Pancreas (tissue), 10 donors: Measurements from ENCODE around the gene LHPP. TPM values are rescaled to one million over a fixed set of nuclear protein-coding genes. Genes with fewer than 3 reads are reported as not detected.

Experiments
- ATAC-seq, 4 donors: fragments of 200-7000 bp; cut with Tn5 transposase; one replicate each; pipeline versions ENCODE4 v1.8.0 to v1.9.1; 2020; ENCODE audit warnings: mild to moderate bottlenecking in 4 of 4, moderate library complexity in 4 of 4
- DNase-seq, 6 donors: peaks; one replicate each; pipeline ENCODE4 v3.0.0-alpha.2; 2020
- FAIRE-seq: peaks from 2 replicates; lab custom pipeline; 2012; peaks lifted over from hg19 to GRCh38; lab: Jason Lieb, UNC
- H3K27ac ChIP-seq, 4 donors: fragments of 200-600 bp; sonication (generic); 1 replicate in 3 of 4; 2 replicates in 1 of 4; pipeline versions ENCODE4 v1.5.0 to v1.8.0; 2020
- H3K27me3 ChIP-seq, 4 donors: fragments of 200-600 bp; one replicate each; pipeline ENCODE4 v1.8.0; 2021
- H3K36me3 ChIP-seq, 3 donors: fragments of 200-600 bp; sonication (generic) in 1 of 3; one replicate each; pipeline versions ENCODE4 v1.5.0 to v1.8.0; 2020 to 2021
- H3K4me1 ChIP-seq, 3 donors: fragments of 200-600 bp; one replicate each; pipeline ENCODE4 v1.8.0; 2021
- H3K4me3 ChIP-seq, 4 donors: fragments of 200-600 bp; sonication (generic) in 2 of 4; one replicate each; pipeline versions ENCODE4 v1.5.0 to v1.8.0; 2020 to 2021
- H3K9me3 ChIP-seq, 4 donors: fragments of 200-600 bp; one replicate each; pipeline ENCODE4 v1.8.0; 2021
- CTCF ChIP-seq, 4 donors: fragments of 200-600 bp; sonication (generic) in 3 of 4; IDR thresholded peaks; one replicate each; pipeline versions ENCODE4 v1.5.0 to v1.8.0; 2021; ENCODE audit warnings: antibody characterized with exemption in 4 of 4
- WGBS, 2 donors: extraction: QIAGEN DNeasy Blood & Tissue Kit; methylation state at CpG; one replicate each; pipeline ENCODE4 v1.1.7; 2013; 5-methylcytosine and 5-hydroxymethylcytosine counted together
- intact Hi-C, 3 donors: fragments of 100-400 bp; cut with DNase I; formaldehyde crosslinking; loops; one replicate each; pipeline versions ENCODE4 v1.11.1 to v1.14.2; 2022
- polyA plus RNA-seq, 2 donors: library from polyadenylated mRNA; stranded (reverse); fragments of 200-250 nt; gene quantifications; one replicate each; pipeline ENCODE4 v1.2.3, GENCODE V29; 2013
- total RNA-seq, 6 donors: library from RNA; stranded (reverse); fragmentation: NEBNext Ultra II Directional in 4 of 6; extraction: Animal tissue kit (Norgen Biotek cat#: 25700) in 4 of 6; gene quantifications; one replicate each; pipeline versions ENCODE4 v1.2.1 to v1.2.4, GENCODE V29; 2021 to 2023
- donor health status: healthy with polysubstance abuse.
- donor health status: DM: no; HTN: no; CAD: no; lungs with moderate emphysema.
- donor health status: DM: no; HTN: no; CAD: no.
- donor health status: control.
- donor health status: control.
- donor health status: Bipolar disorder and iron deficiency.
- donor health status: DM: yes; HTN: yes; CAD: no.
- donor health status: DM: no; HTN: no; CAD: no.
- donor health status: DM: no; HTN: no; CAD: no.
- donor health status: DM: yes; HTN: yes; CAD: no.

Gene LHPP
- total and polyA plus RNA-seq, 8 donors = 5.3 to 10.8 (median 7.8) TPM

- intact Hi-C loops = no loop called here
- no peaks in the 10 kb centered on the region for H3K9me3 ChIP-seq
- FAIRE-seq (no peak), DNase-seq (peak in 1 of 6 donors; percentile 30), ATAC-seq (no peak)
- no peaks in the 10 kb centered on the region for H3K36me3 ChIP-seq
- WGBS, 2 donors = 78 to 81% methylated on average over 5 of the region's 5 CpGs
- TF ChIP-seq CTCF (IDR thresholded peaks at IDR 0.05) = no peak
- no peak overlapping the region for H3K4me3 ChIP-seq
- peaks cover 0 to 3% (median 0%) of the 10 kb centered on the region in 3 donors for H3K4me1 ChIP-seq
- H3K27ac ChIP-seq = no peak overlapping the region
- H3K27me3 ChIP-seq = no peaks in the 10 kb centered on the region
Measured at GRCh38 chr10:124561206-124561605, 99.6 kb downstream of the LHPP start.

GRCh38 chr10:124562425-124563060 lies 100.9 kb downstream of the LHPP start:
- no peak overlapping the region for H3K4me3 ChIP-seq
- no peak for ATAC-seq
- intact Hi-C loops = no loop called here
- no peak for DNase-seq
- no peak for TF ChIP-seq CTCF (IDR thresholded peaks at IDR 0.05)
- no peaks in the 10 kb centered on the region for H3K27me3 ChIP-seq
- 89 to 96% methylated on average over 7 of the region's 7 CpGs for WGBS, 2 donors
- H3K9me3 ChIP-seq = no peaks in the 10 kb centered on the region
- no peak overlapping the region for H3K27ac ChIP-seq
- no peak for FAIRE-seq
- no peaks in the 10 kb centered on the region for H3K36me3 ChIP-seq
- H3K4me1 ChIP-seq = peaks cover 0 to 3% (median 0%) of the 10 kb centered on the region in 3 donors

GRCh38 chr10:124563320-124564040 lies 101.9 kb downstream of the LHPP start:
- no peaks in the 10 kb centered on the region for H3K36me3 ChIP-seq
- WGBS, 2 donors = 92 to 95% methylated on average over 7 of the region's 7 CpGs
- H3K4me3 ChIP-seq = no peak overlapping the region
- H3K4me1 ChIP-seq = peaks cover 0 to 3% (median 0%) of the 10 kb centered on the region in 3 donors
- no peak overlapping the region for H3K27ac ChIP-seq
- no peak for TF ChIP-seq CTCF (IDR thresholded peaks at IDR 0.05)
- intact Hi-C loops = no loop called here
- ATAC-seq = no peak
- H3K9me3 ChIP-seq = no peaks in the 10 kb centered on the region
- no peaks in the 10 kb centered on the region for H3K27me3 ChIP-seq
- no peak for DNase-seq
- no peak for FAIRE-seq

GRCh38 chr10:124564881-124565280 lies 103.3 kb downstream of the LHPP start:
- ATAC-seq = no peak
- H3K36me3 ChIP-seq = no peaks in the 10 kb centered on the region
- H3K27me3 ChIP-seq = no peaks in the 10 kb centered on the region
- no peak overlapping the region for H3K27ac ChIP-seq
- no peak for FAIRE-seq
- no peak for TF ChIP-seq CTCF (IDR thresholded peaks at IDR 0.05)
- WGBS, 2 donors = 77 to 82% methylated on average over 9 of the region's 9 CpGs
- peaks cover 0 to 3% (median 0%) of the 10 kb centered on the region in 3 donors for H3K4me1 ChIP-seq
- H3K9me3 ChIP-seq = no peaks in the 10 kb centered on the region
- intact Hi-C loops = no loop called here
- DNase-seq = no peak
- H3K4me3 ChIP-seq = no peak overlapping the region
